Measurements from ENCODE around the gene HIP1R.
"Not testable (repeated sequence)": the region's sequence is repeated elsewhere in the genome, so short reads cannot be mapped to it uniquely, and the experiment has no call there.

Gene HIP1R

DNA sequence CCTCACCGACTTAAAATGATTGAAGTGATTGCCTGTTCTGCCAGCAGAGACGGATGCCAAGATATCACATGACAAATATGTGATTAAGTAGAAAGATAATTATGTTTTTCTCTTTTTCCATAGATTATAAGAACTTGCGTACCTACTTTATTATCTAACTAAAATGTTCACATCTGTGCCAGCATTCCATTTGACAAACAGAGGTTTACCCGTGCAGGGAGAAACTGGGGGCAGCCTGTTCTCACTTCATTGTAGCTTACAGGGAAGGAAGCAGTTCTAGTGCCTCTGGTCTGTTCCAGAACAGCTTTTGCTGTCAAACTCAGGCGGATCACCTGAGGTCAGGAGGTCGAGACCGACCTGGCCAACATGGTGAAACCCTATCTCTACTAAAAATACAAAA, 31.3 kb upstream of the HIP1R start:
- H3K4me3 ChIP-seq (IDR thresholded peaks at IDR 0.05; ENCODE audit: insufficient read depth, low read depth, low read length): no peak overlapping the region
- H3K4me2 ChIP-seq: no peak overlapping the region
- no peak overlapping the region for H3K27ac ChIP-seq
- peaks cover 5% of the 10 kb centered on the region for H3K4me1 ChIP-seq (ENCODE audit: low read depth, poor library complexity, severe bottlenecking)
- H3K27me3 ChIP-seq (ENCODE audit: insufficient read depth, low read depth): no peaks in the 10 kb centered on the region
- TF ChIP-seq CTCF (conservative IDR thresholded peaks at IDR 0.05; ENCODE audit: low read depth, low read length): no peak
- H3K9ac ChIP-seq: no peak overlapping the region
- H2AFZ ChIP-seq (ENCODE audit: low read depth): no peak overlapping the region
- H3K36me3 ChIP-seq (ENCODE audit: insufficient read depth): no peaks in the 10 kb centered on the region
- no peaks in the 10 kb centered on the region for H3K79me2 ChIP-seq (ENCODE audit: insufficient read depth, low read depth)
- H4K20me1 ChIP-seq (ENCODE audit: insufficient read depth): no peaks in the 10 kb centered on the region

GRCh38 chr12:122804957-122805356, 30.3 kb upstream of the HIP1R start:
- not testable (repeated sequence) for H4K20me1 ChIP-seq (ENCODE audit: insufficient read depth); H3K9ac ChIP-seq; H3K79me2 ChIP-seq (ENCODE audit: insufficient read depth, low read depth); H3K4me1 ChIP-seq (ENCODE audit: low read depth, poor library complexity, severe bottlenecking); H3K27me3 ChIP-seq (ENCODE audit: insufficient read depth, low read depth); H3K4me2 ChIP-seq; H3K27ac ChIP-seq; H2AFZ ChIP-seq (ENCODE audit: low read depth); H3K36me3 ChIP-seq (ENCODE audit: insufficient read depth); H3K4me3 ChIP-seq (IDR thresholded peaks at IDR 0.05; ENCODE audit: insufficient read depth, low read depth, low read length)

- H3K36me3 ChIP-seq (ENCODE audit: insufficient read depth): no peaks in the 10 kb centered on the region
- no peak overlapping the region for H3K4me3 ChIP-seq (IDR thresholded peaks at IDR 0.05; ENCODE audit: insufficient read depth, low read depth, low read length)
- no peaks in the 10 kb centered on the region for H4K20me1 ChIP-seq (ENCODE audit: insufficient read depth)
- no peak for TF ChIP-seq CTCF (conservative IDR thresholded peaks at IDR 0.05; ENCODE audit: low read depth, low read length)
- H3K27ac ChIP-seq: no peak overlapping the region
- H3K27me3 ChIP-seq (ENCODE audit: insufficient read depth, low read depth): no peaks in the 10 kb centered on the region
- H2AFZ ChIP-seq (ENCODE audit: low read depth): no peak overlapping the region
- H3K9ac ChIP-seq: no peak overlapping the region
- no peak overlapping the region for H3K4me2 ChIP-seq
- no peaks in the 10 kb centered on the region for H3K79me2 ChIP-seq (ENCODE audit: insufficient read depth, low read depth)
- H3K4me1 ChIP-seq (ENCODE audit: low read depth, poor library complexity, severe bottlenecking): peaks cover 10% of the 10 kb centered on the region
Observed at GRCh38 chr12:122807651-122808050, 27.6 kb upstream of the HIP1R start.

DNA sequence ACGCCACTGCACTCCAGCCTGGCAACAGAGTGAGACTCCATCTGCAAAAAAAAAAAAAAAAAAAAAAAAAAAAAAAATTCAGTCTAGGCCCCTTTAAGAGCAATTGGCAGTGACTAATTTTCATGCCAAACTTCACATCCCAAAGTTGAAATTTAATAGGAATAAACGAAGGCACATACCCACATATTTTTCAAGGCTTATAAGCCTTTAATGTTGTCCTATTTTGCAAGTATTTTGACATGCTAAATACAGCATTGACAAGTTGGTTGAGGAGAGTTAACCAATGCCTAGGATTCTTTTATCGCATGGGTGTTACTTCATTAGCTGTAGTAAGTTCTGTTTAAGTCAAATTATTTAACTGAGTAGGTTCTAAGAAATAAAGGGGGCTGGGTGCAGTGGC, 23.5 kb upstream of the HIP1R start:
- H3K4me2 ChIP-seq: no peak overlapping the region
- no peak overlapping the region for H3K9ac ChIP-seq
- no peak overlapping the region for H3K4me3 ChIP-seq (IDR thresholded peaks at IDR 0.05; ENCODE audit: insufficient read depth, low read depth, low read length)
- no peak overlapping the region for H3K27ac ChIP-seq
- H2AFZ ChIP-seq (ENCODE audit: low read depth): no peak overlapping the region
- no peaks in the 10 kb centered on the region for H3K79me2 ChIP-seq (ENCODE audit: insufficient read depth, low read depth)
- peaks cover 10% of the 10 kb centered on the region for H3K4me1 ChIP-seq (ENCODE audit: low read depth, poor library complexity, severe bottlenecking)
- no peaks in the 10 kb centered on the region for H3K36me3 ChIP-seq (ENCODE audit: insufficient read depth)
- no peaks in the 10 kb centered on the region for H3K27me3 ChIP-seq (ENCODE audit: insufficient read depth, low read depth)
- no peaks in the 10 kb centered on the region for H4K20me1 ChIP-seq (ENCODE audit: insufficient read depth)
- no peak for TF ChIP-seq CTCF (conservative IDR thresholded peaks at IDR 0.05; ENCODE audit: low read depth, low read length)

- H2AFZ ChIP-seq (ENCODE audit: low read depth): no peak overlapping the region
- H3K27me3 ChIP-seq (ENCODE audit: insufficient read depth, low read depth): no peaks in the 10 kb centered on the region
- H3K9ac ChIP-seq: no peak overlapping the region
- H3K4me1 ChIP-seq (ENCODE audit: low read depth, poor library complexity, severe bottlenecking): peaks cover 10% of the 10 kb centered on the region
- H3K36me3 ChIP-seq (ENCODE audit: insufficient read depth): no peaks in the 10 kb centered on the region
- TF ChIP-seq CTCF (conservative IDR thresholded peaks at IDR 0.05; ENCODE audit: low read depth, low read length): no peak
- no peaks in the 10 kb centered on the region for H3K79me2 ChIP-seq (ENCODE audit: insufficient read depth, low read depth)
- no peak overlapping the region for H3K4me2 ChIP-seq
- no peaks in the 10 kb centered on the region for H4K20me1 ChIP-seq (ENCODE audit: insufficient read depth)
- H3K4me3 ChIP-seq (IDR thresholded peaks at IDR 0.05; ENCODE audit: insufficient read depth, low read depth, low read length): no peak overlapping the region
- no peak overlapping the region for H3K27ac ChIP-seq
Observed at GRCh38 chr12:122813310-122813713, 21.9 kb upstream of the HIP1R start.
